Naive B cell (primary cell): Measurements from ENCODE around the gene CYP11A1. TPM values are rescaled to one million over a fixed set of nuclear protein-coding genes. Genes with fewer than 3 reads are reported as not detected.
A peak's percentile ranks its signal among the peaks of the same experiment; 100 is the strongest.

Source experiments
- ATAC-seq, 2 donors: fragments of 150-1000 bp; cut with Tn5 transposase; 2 replicates each; pipeline ENCODE4 v1.10.0; 2021; ENCODE audit warnings: low read depth in 2 of 2, mild to moderate bottlenecking in 2 of 2, moderate library complexity in 2 of 2
- DNase-seq: peaks from one replicate; pipeline ENCODE4 v3.0.0; 2022
- H3K27ac Mint-ChIP-seq, 6 donors: one replicate each; pipeline ENCODE4 v1.8.0; 2020 to 2022; ENCODE audit warnings: mild to moderate bottlenecking in 6 of 6, mixed read lengths in 6 of 6, moderate library complexity in 5 of 6, inconsistent platforms in 2 of 6
- H3K27me3 Mint-ChIP-seq, 3 donors: one replicate each; pipeline ENCODE4 v1.8.0; 2021 to 2022; ENCODE audit warnings: mixed read lengths in 3 of 3, mild to moderate bottlenecking in 1 of 3
- H3K36me3 Mint-ChIP-seq, 2 donors: one replicate each; pipeline ENCODE4 v1.8.0; 2020 to 2022; ENCODE audit warnings: mixed read lengths in 2 of 2, inconsistent platforms in 1 of 2, mild to moderate bottlenecking in 1 of 2
- H3K4me1 Mint-ChIP-seq, 3 donors: one replicate each; pipeline ENCODE4 v1.8.0; 2020 to 2022; ENCODE audit warnings: mixed read lengths in 3 of 3, inconsistent platforms in 1 of 3, mild to moderate bottlenecking in 1 of 3, moderate library complexity in 1 of 3
- H3K4me3 Mint-ChIP-seq, 8 donors: one replicate each; pipeline ENCODE4 v1.8.0; 2020 to 2022; ENCODE audit warnings: mild to moderate bottlenecking in 8 of 8, mixed read lengths in 8 of 8, moderate library complexity in 8 of 8, inconsistent platforms in 2 of 8
- H3K9me3 Mint-ChIP-seq, 7 donors: one replicate each; pipeline ENCODE4 v1.8.0; 2020 to 2022; ENCODE audit warnings: mixed read lengths in 7 of 7, mild to moderate bottlenecking in 5 of 7, inconsistent platforms in 2 of 7, moderate library complexity in 1 of 7
- polyA plus RNA-seq, 6 donors: library from polyadenylated mRNA; unstranded; fragments of 300-500 nt; fragmentation: Illumina TruSeq; gene quantifications; one replicate each; pipeline ENCODE4 v1.2.3, GENCODE V29; 2021; ENCODE audit warnings: low read depth in 6 of 6

Gene CYP11A1
- polyA plus RNA-seq, 6 donors from 2014 or later: not detected

DNA sequence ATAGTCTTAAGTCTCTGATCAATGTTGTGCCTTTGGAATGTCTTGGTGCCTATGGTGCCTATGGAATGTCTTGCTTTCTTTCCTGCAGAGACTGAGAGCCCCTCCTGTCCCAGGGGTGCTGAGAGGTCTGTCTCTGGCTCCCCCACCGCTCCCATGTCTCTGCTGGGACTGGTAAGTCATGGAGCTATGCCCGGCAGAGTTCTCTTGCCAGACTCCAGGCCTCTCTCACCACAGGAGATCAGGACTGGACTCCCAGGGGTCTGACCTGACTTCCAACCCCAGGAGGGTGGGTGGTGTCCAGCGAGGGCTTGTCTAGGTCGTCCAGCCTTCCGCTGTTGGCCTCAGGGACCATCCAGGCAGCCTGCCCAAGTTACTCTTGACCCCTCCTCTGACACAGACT, 14.0 kb upstream of the CYP11A1 start:
- Mint-ChIP-seq H3K4me1 (peaks cover 33 to 53% (median 44%) of the 10 kb centered on the region in 3 donors), H3K27ac (peak overlapping the region in 3 of 6 donors; percentile 32 to 96 (median 94)), H3K27me3 (no peaks in the 10 kb centered on the region), H3K4me3 (no peak overlapping the region), H3K9me3 (no peaks in the 10 kb centered on the region), H3K36me3 (no peaks in the 10 kb centered on the region)
- ATAC-seq: no peak
- DNase-seq: no peak

DNA sequence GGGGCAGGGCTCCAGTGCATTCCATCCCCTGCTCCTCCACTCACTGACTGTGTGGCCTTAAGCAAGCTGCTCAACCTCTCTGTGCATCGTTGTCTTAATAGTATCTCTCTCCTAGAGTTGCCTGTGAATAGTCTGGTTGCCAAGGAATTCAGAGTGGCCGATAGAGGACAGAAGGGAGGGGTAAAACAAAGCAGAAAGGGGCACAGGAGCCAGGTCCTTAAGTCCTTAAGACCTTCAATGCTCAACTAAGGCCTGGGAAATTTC, 13.7 kb upstream of the CYP11A1 start:
- no peaks in the 10 kb centered on the region for H3K9me3 Mint-ChIP-seq
- no peak overlapping the region for H3K4me3 Mint-ChIP-seq
- DNase-seq: no peak
- peak overlapping the region in 2 of 6 donors; percentile 94 to 96 for H3K27ac Mint-ChIP-seq
- no peak for ATAC-seq
- H3K27me3 Mint-ChIP-seq: no peaks in the 10 kb centered on the region
- H3K36me3 Mint-ChIP-seq: no peaks in the 10 kb centered on the region
- H3K4me1 Mint-ChIP-seq: peaks cover 30 to 49% (median 40%) of the 10 kb centered on the region in 3 donors

DNA sequence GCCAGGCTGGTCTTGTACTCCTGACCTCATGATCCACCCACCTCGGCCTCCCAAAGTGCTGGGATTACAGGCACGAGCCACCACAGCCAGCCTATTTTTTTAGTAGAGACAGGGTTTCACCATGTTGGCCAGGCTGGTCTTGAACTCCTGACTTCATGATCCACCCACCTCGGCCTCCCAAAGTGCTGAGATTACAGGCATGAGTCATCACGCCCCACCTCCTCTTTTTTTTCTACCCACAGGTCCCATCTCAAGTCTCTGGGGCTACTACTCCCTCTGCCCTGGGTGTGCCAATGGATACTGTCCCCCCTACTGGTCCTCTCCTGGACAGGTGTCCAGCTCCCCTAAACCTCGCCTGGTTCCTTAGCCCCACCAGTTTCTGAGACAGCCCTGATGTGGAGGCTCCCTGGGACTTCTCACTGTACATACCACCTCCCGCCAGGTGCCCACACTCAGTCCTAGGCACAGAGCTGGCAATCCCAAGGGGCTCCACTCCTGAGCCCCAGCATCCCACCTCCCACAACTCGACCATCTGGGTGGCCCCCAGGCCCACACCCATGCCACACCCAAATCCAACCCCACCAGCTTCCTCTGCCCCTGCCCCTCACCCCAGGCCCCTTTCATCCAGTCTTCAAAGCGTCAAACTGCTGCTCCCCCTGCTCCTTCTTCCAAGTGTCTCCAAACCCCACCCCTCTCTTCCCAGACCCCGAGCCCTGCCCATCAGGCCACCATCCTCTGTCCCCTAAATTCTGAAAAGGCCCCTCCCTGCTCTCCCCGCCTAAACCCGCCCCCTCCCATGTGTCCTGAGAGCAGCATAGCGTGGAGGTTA, 13.1 kb upstream of the CYP11A1 start:
- Mint-ChIP-seq H3K27ac (peak overlapping the region in 2 of 6 donors; percentile 94 to 96), H3K36me3 (no peaks in the 10 kb centered on the region)

DNA sequence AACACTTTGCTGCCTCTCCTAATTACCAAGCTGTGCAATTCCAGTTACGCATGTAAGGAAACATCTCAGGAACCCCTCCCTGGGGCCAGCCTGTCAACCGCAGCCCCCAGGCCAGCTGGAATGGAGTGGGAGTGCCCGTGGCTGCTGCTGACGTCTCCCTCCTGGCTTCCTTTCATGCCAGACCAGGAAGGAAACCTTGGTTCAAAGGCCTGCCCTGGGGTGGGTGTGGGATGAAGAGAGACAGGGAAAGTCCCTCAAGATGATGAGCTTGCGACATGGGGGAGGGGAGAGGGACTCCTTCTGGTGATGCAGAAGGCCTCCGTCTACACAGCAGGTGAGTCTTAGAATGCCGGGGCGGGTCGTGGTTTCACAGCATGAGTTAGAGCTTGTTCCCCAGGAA, 11.4 kb upstream of the CYP11A1 start:
- DNase-seq (no peak), ATAC-seq (no peak)
- H3K4me3 Mint-ChIP-seq: no peak overlapping the region
- peak overlapping the region in 3 of 6 donors; percentile 38 to 93 (median 65) for H3K27ac Mint-ChIP-seq
- H3K36me3 Mint-ChIP-seq: no peaks in the 10 kb centered on the region
- no peaks in the 10 kb centered on the region for H3K27me3 Mint-ChIP-seq
- H3K9me3 Mint-ChIP-seq: no peaks in the 10 kb centered on the region
- peaks cover 28 to 42% (median 31%) of the 10 kb centered on the region in 3 donors for H3K4me1 Mint-ChIP-seq

More for the DNA sequence above, 13.1 kb upstream of the CYP11A1 start:
- Mint-ChIP-seq H3K27me3 (no peaks in the 10 kb centered on the region), H3K9me3 (no peaks in the 10 kb centered on the region), H3K4me1 (peaks cover 28 to 46% (median 35%) of the 10 kb centered on the region in 3 donors), H3K4me3 (peak overlapping the region in 1 of 8 donors; percentile 63)
- ATAC-seq: no peak
- no peak for DNase-seq

DNA sequence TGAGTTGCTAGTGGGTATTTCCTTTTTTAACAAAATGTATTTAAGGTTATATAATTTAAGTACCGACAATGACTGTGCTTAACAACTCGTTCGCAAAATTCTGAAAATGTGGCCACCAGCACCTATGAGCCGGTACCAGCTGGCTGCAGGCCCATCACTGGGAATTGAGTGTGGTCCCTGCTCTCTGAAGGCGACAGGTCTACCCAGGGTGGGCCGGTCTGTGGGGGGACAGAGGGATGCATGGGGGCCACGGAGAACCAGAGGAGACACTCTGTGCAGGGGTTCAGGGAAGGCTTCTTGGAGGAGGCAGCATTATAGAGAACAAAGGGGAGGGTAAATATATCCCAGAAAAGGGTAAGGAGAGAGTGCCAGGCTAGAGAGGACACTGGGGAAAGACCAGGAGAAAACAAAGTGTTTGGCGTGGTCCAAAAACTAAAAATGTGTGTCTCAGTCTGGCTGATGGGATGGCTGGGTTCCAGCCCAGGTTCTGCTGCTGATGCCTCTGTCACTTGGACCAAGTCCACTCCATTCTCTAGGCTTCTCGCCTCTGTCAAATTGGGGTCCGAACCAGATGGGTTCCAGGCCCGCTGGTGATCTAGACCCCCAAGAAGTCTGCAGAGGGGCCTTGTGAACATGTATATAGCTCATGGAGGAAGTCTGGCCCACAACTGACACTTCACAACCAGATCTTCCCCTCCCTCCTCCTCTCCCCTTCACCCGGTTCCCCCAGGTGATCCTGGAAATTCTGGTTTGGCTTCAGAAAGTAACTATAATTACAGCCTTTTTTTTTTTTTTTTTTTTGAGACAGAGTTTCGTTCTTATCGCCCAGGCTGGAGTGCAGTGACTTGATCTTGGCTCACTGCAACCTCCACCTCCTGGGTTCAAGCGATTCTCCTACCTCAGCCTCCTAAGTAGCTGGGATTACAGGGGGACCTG, 10.7 kb upstream of the CYP11A1 start:
- ATAC-seq: no peak
- H3K27ac Mint-ChIP-seq: peak overlapping the region in 2 of 6 donors; percentile 60 to 65
- DNase-seq: no peak
- no peaks in the 10 kb centered on the region for H3K36me3 Mint-ChIP-seq
- no peaks in the 10 kb centered on the region for H3K27me3 Mint-ChIP-seq
- H3K4me3 Mint-ChIP-seq: peak overlapping the region in 1 of 8 donors; percentile 20
- no peaks in the 10 kb centered on the region for H3K9me3 Mint-ChIP-seq
- H3K4me1 Mint-ChIP-seq: peaks cover 23 to 38% (median 30%) of the 10 kb centered on the region in 3 donors

DNA sequence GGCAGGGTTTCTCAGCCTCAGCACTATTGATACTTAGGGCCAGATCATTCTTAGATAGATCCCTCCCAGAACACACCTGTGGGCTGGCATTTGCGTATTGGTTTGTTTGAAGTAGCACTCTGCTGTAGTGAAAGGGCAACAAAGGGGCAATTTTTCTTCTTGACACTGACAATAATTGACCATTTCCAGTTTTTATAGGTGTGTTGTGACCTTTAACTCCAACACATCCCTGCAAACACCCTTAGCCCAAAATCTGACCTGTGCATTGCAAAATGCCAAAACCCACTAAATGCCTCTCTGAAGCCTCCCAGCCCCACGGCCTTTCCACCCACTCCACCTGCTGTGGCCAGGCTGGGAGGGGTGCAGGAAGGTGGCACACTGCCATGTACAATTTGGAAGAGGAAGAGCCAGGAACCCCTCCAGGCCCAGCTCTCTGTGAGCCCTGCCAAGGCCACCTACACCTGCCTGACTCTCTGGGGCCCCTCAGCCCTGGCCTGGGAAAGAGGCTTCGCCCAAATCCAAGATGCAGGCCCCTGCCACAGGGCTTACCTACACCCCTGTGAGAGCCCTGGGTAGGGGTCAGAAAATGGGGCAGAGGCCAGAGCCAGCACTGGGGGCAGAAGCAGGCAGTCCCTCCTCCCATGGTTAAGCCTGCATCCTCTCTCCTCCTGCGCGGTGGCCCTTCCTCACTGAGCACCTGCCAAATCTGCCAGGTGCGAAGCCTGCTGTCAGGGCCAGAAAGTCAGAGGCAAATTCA, 9.6 kb upstream of the CYP11A1 start:
- no peaks in the 10 kb centered on the region for H3K36me3 Mint-ChIP-seq
- H3K27me3 Mint-ChIP-seq: peaks cover 0 to 5% (median 3%) of the 10 kb centered on the region in 3 donors
- peaks cover 12 to 27% (median 20%) of the 10 kb centered on the region in 3 donors for H3K4me1 Mint-ChIP-seq
- H3K4me3 Mint-ChIP-seq: peak overlapping the region in 1 of 8 donors; percentile 4
- DNase-seq (no peak), ATAC-seq (no peak)
- no peaks in the 10 kb centered on the region for H3K9me3 Mint-ChIP-seq
- peak overlapping the region in 2 of 6 donors; percentile 25 to 65 for H3K27ac Mint-ChIP-seq

DNA sequence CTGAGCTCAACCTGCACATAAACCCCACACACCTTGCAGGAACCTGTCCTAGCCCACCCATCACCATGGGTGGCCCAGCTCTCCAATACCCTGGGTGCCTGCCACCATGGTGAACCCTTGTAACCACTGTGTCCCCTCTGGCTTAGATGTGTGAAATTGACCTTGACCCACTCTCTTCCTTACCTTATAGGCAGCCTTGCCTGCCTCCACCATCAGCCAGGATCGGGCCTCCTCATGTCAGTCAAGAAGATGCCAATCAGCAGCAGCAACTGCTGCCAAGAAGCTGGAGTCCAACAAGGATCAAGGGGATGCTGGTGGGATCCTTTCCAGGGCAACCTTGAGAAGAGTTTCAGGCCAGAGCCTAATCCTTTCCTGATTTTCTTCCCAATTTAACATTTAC, 8.8 kb upstream of the CYP11A1 start:
- ATAC-seq (no peak), DNase-seq (no peak)
- Mint-ChIP-seq H3K27ac (peak overlapping the region in 2 of 6 donors; percentile 11 to 47), H3K27me3 (peaks cover under 1 to 11% (median 9%) of the 10 kb centered on the region in 3 donors), H3K4me1 (peaks cover 10 to 25% (median 20%) of the 10 kb centered on the region in 3 donors), H3K4me3 (peak overlapping the region in 1 of 8 donors; percentile 4), H3K36me3 (no peaks in the 10 kb centered on the region), H3K9me3 (no peaks in the 10 kb centered on the region)

DNA sequence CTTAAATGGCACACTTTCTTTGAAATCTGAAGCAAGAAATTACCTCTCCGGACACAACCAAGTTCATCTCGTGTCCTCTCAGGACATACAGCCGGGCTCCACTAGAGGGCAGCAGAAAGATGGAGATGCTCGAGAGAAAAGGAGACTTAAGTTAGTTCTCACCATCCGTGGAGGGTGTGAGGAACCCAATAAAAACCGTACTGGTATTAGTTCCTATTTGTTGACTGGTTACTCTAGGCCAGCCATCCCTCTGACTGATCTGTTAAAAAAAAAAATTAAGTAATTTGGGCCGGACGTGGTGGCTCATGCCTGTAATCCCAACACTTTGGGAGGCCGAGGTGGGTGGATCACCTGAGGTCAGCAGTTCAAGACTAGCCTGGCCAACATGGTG, 7.9 kb upstream of the CYP11A1 start:
- H3K27ac Mint-ChIP-seq: peak overlapping the region in 5 of 6 donors; percentile 6 to 96 (median 84)
- peaks cover 10 to 25% (median 20%) of the 10 kb centered on the region in 3 donors for H3K4me1 Mint-ChIP-seq
- H3K36me3 Mint-ChIP-seq: no peaks in the 10 kb centered on the region
- H3K9me3 Mint-ChIP-seq: no peaks in the 10 kb centered on the region
- peak overlapping the region; percentile 25 to 90 (median 76) for H3K4me3 Mint-ChIP-seq
- peaks cover 9 to 21% (median 18%) of the 10 kb centered on the region in 3 donors for H3K27me3 Mint-ChIP-seq
- ATAC-seq: peak; percentile 32 to 36
- peak; percentile 81 for DNase-seq

DNA sequence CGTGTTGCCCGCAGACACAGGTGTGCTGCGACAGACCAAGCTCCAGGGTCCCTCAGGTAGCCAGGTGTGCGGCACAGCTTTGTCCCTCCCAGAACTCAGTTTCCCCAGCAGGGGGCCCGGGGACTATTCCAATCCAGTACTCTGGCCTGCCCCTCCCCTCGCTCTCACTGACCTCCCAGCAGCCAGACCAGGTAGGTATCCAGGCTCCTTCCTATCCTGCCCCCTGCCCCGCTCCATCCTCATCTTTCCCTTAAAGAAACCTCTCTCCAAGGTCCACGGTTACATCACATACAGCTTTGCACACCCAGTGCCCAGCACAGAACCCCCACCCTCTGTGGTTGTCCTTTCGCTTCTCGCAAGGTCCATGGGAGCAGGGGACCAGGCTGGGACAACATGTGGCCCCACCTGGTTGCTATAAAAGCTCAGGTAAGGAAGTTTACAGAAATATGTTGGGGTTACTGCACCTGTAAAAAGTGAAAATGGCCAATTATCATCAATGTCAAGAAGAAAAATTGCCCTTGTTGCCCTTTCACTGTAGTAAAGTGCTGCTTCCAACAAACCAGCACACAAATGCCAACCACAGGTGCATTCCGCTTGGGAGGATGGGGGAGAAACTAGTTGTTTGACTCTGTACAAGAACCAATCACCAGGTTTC, 7.3 kb upstream of the CYP11A1 start:
- DNase-seq: no peak
- H3K4me3 Mint-ChIP-seq: peak overlapping the region; percentile 48 to 90 (median 82)
- H3K27ac Mint-ChIP-seq: peak overlapping the region in 5 of 6 donors; percentile 6 to 96 (median 84)
- no peak for ATAC-seq
- H3K36me3 Mint-ChIP-seq: no peaks in the 10 kb centered on the region
- H3K9me3 Mint-ChIP-seq: no peaks in the 10 kb centered on the region
- peaks cover 12 to 24% (median 23%) of the 10 kb centered on the region in 3 donors for H3K27me3 Mint-ChIP-seq
- H3K4me1 Mint-ChIP-seq: peaks cover 10 to 25% (median 20%) of the 10 kb centered on the region in 3 donors

DNA sequence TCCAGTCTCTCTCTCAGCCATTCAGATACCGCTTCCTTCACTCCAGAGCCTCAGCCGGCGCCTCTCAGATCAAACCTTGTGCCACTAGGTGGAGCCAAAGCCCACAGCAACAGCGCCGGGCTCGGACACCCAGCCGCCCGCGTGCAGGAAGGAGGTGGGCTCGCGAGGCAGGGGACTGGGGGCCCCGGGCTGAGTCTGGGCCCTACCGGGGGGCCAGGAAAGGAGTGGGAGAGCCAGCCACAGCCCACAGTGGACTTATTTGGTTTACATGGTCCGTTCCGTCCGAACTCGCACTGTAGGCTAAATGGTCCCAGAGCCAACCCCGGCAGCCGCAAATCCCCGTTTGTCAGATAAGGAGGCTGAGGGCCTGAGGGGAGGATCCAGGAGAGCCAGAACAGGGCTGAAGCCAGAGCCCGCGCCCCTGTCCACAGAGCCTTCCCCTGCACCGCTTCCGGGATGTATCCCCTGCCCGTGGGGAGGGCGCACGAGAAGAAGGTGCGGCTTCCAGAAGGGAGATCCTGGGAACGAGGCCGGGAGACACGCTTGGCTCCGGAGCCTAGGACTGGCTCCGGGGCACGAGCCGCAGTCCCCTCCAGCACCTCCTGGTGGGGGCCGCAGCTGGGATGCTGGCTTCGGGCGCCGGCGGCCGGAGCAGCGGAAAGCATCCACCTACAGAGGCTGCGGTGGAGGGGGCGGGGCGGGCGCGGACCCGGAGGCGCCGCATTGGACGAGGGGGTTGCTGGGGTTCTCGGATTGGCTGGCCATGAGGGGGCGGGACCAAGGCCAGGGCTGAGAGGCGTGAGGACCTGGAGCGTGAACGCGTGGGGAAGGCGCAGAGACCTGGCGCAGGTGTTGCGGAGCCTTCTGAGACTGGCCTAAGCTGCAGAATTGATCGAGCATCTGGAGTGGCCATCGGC, 6.5 kb upstream of the CYP11A1 start:
- no peaks in the 10 kb centered on the region for H3K36me3 Mint-ChIP-seq
- H3K27me3 Mint-ChIP-seq: peaks cover 15 to 32% (median 29%) of the 10 kb centered on the region in 3 donors
- peak; percentile 92 to 93 for ATAC-seq
- H3K9me3 Mint-ChIP-seq: no peaks in the 10 kb centered on the region
- peak overlapping the region; percentile 67 to 91 (median 86) for H3K4me3 Mint-ChIP-seq
- H3K4me1 Mint-ChIP-seq: peaks cover 10 to 24% (median 20%) of the 10 kb centered on the region in 3 donors
- peak; percentile 91 for DNase-seq
- H3K27ac Mint-ChIP-seq: peak overlapping the region; percentile 6 to 91 (median 85)

DNA sequence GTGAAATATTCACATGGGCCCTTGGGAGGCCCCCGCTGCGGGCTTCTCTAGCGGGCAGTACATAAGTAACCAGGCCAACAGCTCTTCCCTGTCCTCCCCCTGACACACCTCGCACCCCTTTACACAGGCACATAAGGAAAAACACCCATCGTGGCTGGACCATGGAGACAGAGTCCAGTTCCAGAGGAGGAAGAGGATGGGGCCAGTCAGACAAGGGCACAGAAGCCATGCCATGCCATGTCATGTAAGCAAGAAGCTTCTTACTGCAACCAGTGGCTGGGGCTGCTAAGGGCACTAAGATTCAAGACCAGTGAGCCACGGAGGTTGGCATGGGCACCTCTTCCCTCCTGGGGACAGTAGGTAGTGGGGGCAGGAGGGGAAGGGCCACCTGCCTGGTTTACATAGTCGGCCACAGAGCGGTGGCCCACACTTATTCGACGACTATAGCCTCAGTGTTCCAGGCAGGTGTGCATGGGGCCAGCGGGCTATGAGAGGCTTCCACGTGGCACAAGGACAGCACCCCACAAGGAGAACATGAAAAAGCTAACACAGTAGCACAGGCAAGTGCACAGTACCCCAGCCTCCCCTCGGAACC, 5.7 kb upstream of the CYP11A1 start:
- Mint-ChIP-seq H3K27ac (peak overlapping the region in 3 of 6 donors; percentile 6 to 91 (median 21)), H3K4me3 (peak overlapping the region; percentile 67 to 91 (median 86)), H3K36me3 (no peaks in the 10 kb centered on the region), H3K27me3 (peaks cover 23 to 40% (median 37%) of the 10 kb centered on the region in 3 donors), H3K4me1 (peaks cover 10 to 21% (median 20%) of the 10 kb centered on the region in 3 donors), H3K9me3 (no peaks in the 10 kb centered on the region)
- no peak for DNase-seq
- no peak for ATAC-seq
